GM21423 (cell line): ENCODE measurements around the gene ADH7.
"Not testable (repeated sequence)": the region's sequence is repeated elsewhere in the genome, so short reads cannot be mapped to it uniquely, and the experiment has no call there.

Experiments
- ATAC-seq: cut with Tn5 transposase; IDR thresholded peaks from one replicate; pipeline ENCODE4 v1.9.1; 2021; ENCODE audit warnings: mild to moderate bottlenecking, moderate library complexity; ENCODE audit not compliant: unreplicated experiment

Gene ADH7

DNA sequence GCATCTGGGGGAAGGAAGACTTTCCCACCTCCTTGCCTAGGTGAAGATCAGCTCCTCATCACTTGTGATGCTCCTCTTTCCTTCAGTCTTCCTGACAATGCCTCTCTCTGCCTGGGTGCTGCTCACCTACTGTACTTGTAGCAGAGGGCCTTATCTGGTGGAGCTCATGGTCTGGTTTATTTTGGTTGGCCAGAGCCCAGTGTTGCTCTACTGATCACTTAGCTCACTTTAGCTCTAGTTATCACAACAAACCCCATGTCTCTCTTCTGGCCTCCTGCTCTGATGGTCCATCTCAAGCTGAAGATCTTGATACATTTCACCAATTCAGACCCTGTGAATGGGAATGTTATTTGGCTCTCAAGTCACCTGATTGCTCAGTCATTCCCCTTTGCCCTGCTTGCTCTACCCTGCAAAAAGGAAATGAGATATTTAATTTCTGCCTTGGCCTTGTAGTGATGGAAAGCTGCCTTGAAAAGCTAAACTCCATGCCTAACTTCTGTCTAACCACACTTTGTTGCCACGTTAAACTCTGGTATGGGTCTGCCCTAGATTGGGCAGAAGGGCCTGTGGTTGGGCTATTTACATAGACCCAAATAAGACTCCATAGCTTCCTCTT, 52.3 kb downstream of the ADH7 start:
- ATAC-seq: no peak

DNA sequence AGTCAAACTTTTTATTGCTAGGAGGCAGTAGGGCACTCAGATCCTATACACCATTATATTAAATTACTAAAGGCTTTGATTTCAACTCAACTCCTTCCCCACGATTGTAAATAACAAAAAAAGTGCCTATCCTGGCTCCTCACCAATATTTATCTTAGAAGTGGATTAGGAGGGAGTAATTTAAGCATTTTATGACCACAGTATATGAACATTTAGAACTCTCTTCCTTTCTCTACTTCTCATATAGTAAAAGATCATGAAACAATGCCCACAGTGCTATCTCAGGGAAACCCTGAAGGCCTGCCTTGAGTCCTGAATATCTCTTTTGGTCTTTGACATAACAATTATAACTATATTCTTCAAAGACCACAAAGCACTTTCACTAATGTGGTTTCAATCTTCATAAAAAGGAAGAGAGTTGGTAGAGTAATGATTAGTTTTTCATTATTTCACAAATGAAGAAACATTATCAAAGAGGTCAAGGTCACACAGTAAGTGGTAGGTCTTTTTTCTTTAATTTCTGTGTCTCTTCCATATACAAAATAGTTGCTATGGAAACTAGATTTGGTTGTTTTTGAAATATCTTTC, 53.5 kb downstream of the ADH7 start:
- no peak for ATAC-seq

DNA sequence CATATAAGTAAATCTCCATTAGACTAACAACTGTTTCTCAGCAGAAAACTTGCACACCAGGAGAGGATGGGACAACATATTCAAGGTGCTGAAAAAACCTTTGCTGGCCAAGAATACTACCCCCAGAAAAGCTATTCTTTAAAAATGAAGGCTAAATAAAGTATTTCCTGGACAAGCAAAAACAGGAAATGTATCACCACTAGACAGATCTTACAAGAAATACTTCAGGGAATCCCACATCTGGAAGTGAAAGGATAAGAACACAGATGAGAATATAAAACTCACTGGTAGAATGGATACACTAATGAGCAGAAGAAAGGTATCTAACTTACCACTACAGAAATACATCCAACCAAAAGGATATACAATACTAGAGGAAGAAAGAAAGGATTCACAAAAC, 55.6 kb downstream of the ADH7 start:
- no peak for ATAC-seq

DNA sequence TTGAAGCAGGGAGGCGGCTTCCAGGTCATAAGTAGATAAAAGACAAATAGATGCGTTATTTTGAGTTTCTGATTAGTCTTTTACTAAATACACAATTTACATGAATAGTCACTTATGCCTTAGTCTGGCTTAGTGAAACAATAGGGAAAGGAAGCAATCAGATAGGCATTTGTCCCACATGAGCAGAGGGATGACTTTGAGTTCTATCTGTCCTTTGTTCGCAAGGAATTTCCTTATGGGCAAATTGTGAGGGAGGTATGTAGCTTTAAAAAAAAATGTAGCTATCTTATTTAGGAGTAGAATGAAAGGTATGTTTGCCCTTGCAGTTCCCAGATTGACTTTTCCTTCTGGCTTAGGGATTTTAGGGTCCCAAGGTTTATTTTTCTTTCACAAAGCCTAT, 56.3 kb downstream of the ADH7 start:
- ATAC-seq: no peak

DNA sequence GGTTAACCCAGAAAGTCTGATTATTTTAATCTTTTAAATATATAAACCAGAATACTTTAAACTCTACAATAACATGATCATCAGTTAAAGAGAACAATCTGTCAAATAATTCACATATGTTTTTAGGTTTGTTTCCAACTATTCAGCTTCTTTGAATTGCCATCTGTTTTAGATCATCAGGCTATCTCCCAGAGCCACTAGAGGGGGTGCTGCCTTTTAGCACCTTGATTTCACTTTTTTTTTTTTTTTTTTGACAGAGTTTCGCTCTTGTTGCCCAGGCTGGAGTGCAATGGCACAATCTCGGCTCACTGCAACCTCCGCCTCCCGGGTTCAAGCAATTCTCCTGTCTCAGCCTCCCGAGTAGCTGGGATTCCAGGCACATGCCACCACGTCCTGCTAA, 57.8 kb downstream of the ADH7 start:
- ATAC-seq: not testable (repeated sequence)

DNA sequence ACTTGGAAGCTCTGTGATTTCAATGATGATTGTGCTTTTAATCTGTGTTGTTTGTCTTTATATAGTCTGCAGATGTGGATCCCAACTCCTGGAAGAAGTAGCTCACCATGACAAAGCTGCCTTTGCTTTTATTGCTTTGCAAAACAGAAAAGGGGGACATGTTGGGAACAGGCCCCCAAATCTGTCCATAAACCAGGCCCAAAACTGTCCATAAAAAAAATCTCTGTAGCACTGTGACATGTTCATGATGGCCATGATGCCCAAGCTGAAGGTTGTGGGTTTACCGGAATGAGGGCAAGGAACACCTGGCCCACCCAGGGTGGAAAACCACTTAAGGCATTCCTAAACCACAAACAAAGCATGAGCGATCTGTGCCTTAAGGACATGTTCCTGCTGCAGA, 62.7 kb downstream of the ADH7 start:
- ATAC-seq: not testable (repeated sequence)

DNA sequence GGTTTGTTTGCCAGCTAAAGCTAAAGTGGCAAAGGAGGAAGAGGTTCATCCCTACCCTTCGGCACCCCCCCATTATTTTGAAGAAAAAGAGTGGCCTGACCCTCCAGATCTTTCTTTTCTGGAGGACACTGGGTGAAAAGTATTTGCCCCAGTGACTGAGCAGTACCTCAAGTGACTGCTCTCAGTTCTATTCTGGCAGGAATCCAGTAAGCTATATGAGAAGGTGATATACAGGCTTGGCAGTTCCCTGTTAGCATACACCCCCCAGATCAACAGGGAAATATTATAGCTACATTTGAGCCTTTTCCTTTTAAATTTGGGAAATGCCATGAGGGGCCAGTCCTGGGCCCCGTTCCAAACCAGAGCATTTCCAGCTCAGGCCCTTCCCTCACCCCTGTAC, 67.3 kb downstream of the ADH7 start:
- not testable (repeated sequence) for ATAC-seq

DNA sequence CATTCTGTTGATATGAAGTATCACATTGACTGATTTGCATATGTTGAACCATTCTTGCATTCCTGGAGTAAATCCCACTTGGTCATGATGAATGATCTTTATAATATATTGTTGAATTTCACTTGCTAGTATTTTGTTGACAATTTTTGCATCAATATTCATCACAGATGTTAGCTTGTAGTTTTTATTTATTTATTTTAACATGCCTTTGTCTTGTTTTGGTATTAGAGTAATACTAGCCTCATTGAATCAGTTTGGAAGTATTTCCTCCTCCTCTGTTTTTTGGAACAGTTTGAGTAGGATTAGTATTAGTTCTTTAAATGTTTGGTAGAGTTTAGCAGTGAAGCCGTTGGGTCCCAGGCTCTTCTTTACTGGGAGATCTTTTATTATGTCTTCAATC, 68.7 kb downstream of the ADH7 start:
- ATAC-seq: no peak

DNA sequence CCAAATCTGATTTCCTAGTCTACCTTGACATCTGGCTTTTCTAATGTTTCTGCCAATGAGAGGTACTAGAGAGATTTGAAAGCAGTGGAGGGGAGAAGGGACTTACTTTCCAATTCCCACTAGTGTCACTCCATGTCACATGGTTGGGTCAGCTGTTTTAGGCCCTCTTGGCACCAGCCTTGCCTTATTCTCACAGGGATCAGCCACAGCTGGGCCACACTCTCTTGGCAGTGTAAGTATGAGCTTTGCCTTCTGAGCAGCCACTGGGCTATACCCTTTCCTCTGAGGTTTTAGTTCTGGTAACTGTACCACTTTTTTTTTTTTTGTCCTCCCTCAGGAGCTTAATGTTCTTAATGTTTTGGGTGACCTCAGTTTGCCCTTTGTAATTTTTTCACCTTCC, 72.4 kb downstream of the ADH7 start:
- ATAC-seq: no peak
